Neural progenitor cell (in vitro differentiated cells): ENCODE measurements around the gene DEFB118. TPM values are rescaled to one million over a fixed set of nuclear protein-coding genes. Genes with fewer than 3 reads are reported as not detected.

Experiments used
- DNase-seq: peaks from one replicate; pipeline ENCODE4 v3.0.0-alpha.2; 2016; ENCODE audit warnings: low spot score
- H2AFZ ChIP-seq: fragments of 200-600 bp; sonication (generic); replicated peaks from 2 replicates; pipeline ENCODE4 v1.6.1; 2016; ENCODE audit warnings: antibody characterized with exemption
- H3F3A ChIP-seq: fragments of 200-600 bp; sonication (generic); 2 replicates; pipeline ENCODE4 v1.6.1; 2016; ENCODE audit warnings: antibody characterized with exemption, low read depth
- H3K27ac ChIP-seq: fragments of 200-600 bp; sonication (generic); 2 replicates; pipeline ENCODE4 v1.5.1; 2016; ENCODE audit warnings: mild to moderate bottlenecking
- H3K27me3 ChIP-seq: fragments of 200-600 bp; sonication (generic); 2 replicates; pipeline ENCODE4 v1.6.1; 2016; ENCODE audit warnings: mild to moderate bottlenecking, moderate library complexity
- H3K36me3 ChIP-seq: fragments of 200-600 bp; sonication (generic); 2 replicates; pipeline ENCODE4 v1.5.1; 2016
- H3K4me1 ChIP-seq: fragments of 200-600 bp; sonication (generic); 2 replicates; pipeline ENCODE4 v1.6.1; 2016; ENCODE audit warnings: mixed run types
- H3K4me2 ChIP-seq: fragments of 200-600 bp; sonication (generic); 2 replicates; pipeline ENCODE4 v1.6.1; 2016
- H3K4me3 ChIP-seq: fragments of 200-600 bp; sonication (generic); 2 replicates; pipeline ENCODE4 v1.5.1; 2016
- H3K79me2 ChIP-seq: fragments of 200-600 bp; sonication (generic); 2 replicates; pipeline ENCODE4 v1.6.1; 2016; ENCODE audit warnings: low read depth
- H3K9ac ChIP-seq: fragments of 200-600 bp; sonication (generic); 2 replicates; pipeline ENCODE4 v1.6.1; 2016
- H3K9me3 ChIP-seq: fragments of 200-600 bp; sonication (generic); 2 replicates; pipeline ENCODE4 v1.5.1; 2016; ENCODE audit warnings: low read depth
- H4K20me1 ChIP-seq: fragments of 200-600 bp; sonication (generic); 2 replicates; pipeline ENCODE4 v1.6.1; 2016; ENCODE audit warnings: low read depth
- H3K27ac Mint-ChIP-seq: 3 replicates; pipeline ENCODE4 v1.8.0; 2021; ENCODE audit warnings: mixed read lengths
- H3K27me3 Mint-ChIP-seq: 2 replicates; pipeline ENCODE4 v1.8.0; 2022; ENCODE audit warnings: low read depth, mild to moderate bottlenecking, inconsistent platforms, moderate library complexity, mixed read lengths; ENCODE audit not compliant: insufficient read depth
- H3K36me3 Mint-ChIP-seq: 3 replicates; pipeline ENCODE4 v1.8.0; 2021; ENCODE audit warnings: mixed read lengths
- H3K4me1 Mint-ChIP-seq: 3 replicates; pipeline ENCODE4 v1.8.0; 2021; ENCODE audit warnings: mixed read lengths
- H3K4me3 Mint-ChIP-seq: 3 replicates; pipeline ENCODE4 v1.8.0; 2021; ENCODE audit warnings: mild to moderate bottlenecking, moderate library complexity, mixed read lengths
- H3K9me3 Mint-ChIP-seq: 3 replicates; pipeline ENCODE4 v1.8.0; 2020; ENCODE audit warnings: mixed read lengths
- CTCF ChIP-seq: fragments of 200-600 bp; sonication (generic); IDR thresholded peaks from 2 replicates; pipeline ENCODE4 v1.5.1; 2017; ENCODE audit warnings: antibody characterized with exemption, mild to moderate bottlenecking
- EZH2 ChIP-seq: fragments of 200-600 bp; sonication (generic); IDR thresholded peaks from 2 replicates; pipeline ENCODE4 v1.6.1; 2017; ENCODE audit warnings: antibody characterized with exemption, mild to moderate bottlenecking, moderate library complexity
- EZH2phosphoT487 ChIP-seq: fragments of 200-600 bp; sonication (generic); IDR thresholded peaks from 2 replicates; pipeline ENCODE4 v1.6.1; 2017; ENCODE audit warnings: antibody characterized with exemption
- total RNA-seq: library from RNA; depleted of rRNA; stranded (reverse); fragments of >200 nt; gene quantifications from 2 replicates; pipeline ENCODE4 v1.2.3, GENCODE V29; 2015; ENCODE audit warnings: low replicate concordance

The DEFB118 gene
- total RNA-seq, 1 donor from 2014 or later = not detected

DNA sequence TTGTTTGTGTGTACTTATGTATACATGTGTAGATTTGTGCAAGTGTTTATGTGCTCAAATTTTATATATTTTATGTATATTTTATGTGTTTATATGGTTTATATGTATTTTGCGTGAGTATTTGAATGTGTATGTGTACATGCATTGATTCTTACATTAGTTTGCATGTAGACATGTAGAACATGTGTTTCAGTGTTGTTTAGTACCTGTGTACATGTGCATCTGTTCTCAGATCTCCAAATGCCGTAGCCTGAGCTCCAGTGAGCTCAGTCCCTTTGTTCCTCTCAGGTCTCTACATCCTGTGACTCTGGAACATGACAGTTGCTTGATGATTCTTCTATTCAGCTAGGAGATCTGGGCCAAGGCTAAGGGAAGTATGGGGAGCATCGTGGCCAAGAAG, 26.5 kb downstream of the DEFB118 start:
- TF ChIP-seq EZH2phosphoT487 (no peak), EZH2 (no peak), CTCF (no peak)
- Mint-ChIP-seq H3K36me3 (no peaks in the 10 kb centered on the region), H3K9me3 (peaks cover 15% of the 10 kb centered on the region), H3K27ac (no peak overlapping the region), H3K4me1 (no peaks in the 10 kb centered on the region), H3K4me3 (no peak overlapping the region), H3K27me3 (peaks cover 4% of the 10 kb centered on the region)
- Histone ChIP-seq H3K79me2 (no peaks in the 10 kb centered on the region), H3K9me3 (peaks cover 10% of the 10 kb centered on the region), H4K20me1 (no peaks in the 10 kb centered on the region), H2AFZ (no peak overlapping the region), H3F3A (no peaks in the 10 kb centered on the region), H3K27me3 (no peaks in the 10 kb centered on the region), H3K4me2 (no peak overlapping the region), H3K9ac (no peak overlapping the region), H3K4me3 (no peak overlapping the region), H3K36me3 (no peaks in the 10 kb centered on the region), H3K27ac (no peak overlapping the region), H3K4me1 (no peaks in the 10 kb centered on the region)
- no peak for DNase-seq

DNA sequence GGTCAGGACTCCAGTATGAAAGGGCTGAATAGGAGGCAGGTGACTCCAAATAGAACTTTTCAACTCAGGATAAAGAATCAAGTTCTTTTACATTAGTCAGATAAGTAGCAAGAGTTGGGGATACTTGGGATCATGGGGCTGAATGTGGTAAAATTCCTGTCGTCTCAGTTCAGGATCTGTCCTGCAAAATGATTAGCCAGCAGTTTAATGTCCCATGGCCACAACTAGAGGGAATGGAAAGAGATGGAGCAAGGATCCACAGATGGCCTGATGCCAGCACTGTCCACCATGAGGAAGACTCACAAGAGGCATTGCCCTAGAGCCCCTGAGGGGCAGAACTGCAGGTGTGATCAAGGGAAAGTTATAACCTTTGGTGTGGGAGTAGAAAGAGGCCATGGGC, 35.5 kb downstream of the DEFB118 start:
- Histone ChIP-seq H3K9me3 (peaks cover 12% of the 10 kb centered on the region), H3F3A (no peaks in the 10 kb centered on the region), H4K20me1 (no peaks in the 10 kb centered on the region), H3K36me3 (no peaks in the 10 kb centered on the region), H3K27ac (no peak overlapping the region), H3K27me3 (no peaks in the 10 kb centered on the region), H2AFZ (no peak overlapping the region), H3K9ac (no peak overlapping the region), H3K4me2 (no peak overlapping the region), H3K4me3 (no peak overlapping the region), H3K4me1 (no peaks in the 10 kb centered on the region), H3K79me2 (no peaks in the 10 kb centered on the region)
- Mint-ChIP-seq H3K4me1 (no peaks in the 10 kb centered on the region), H3K4me3 (no peak overlapping the region), H3K9me3 (peaks cover 11% of the 10 kb centered on the region), H3K36me3 (no peaks in the 10 kb centered on the region), H3K27ac (no peak overlapping the region), H3K27me3 (no peaks in the 10 kb centered on the region)
- no peak for DNase-seq
- TF ChIP-seq CTCF = no peak
- no peak for TF ChIP-seq EZH2
- TF ChIP-seq EZH2phosphoT487 = no peak

DNA sequence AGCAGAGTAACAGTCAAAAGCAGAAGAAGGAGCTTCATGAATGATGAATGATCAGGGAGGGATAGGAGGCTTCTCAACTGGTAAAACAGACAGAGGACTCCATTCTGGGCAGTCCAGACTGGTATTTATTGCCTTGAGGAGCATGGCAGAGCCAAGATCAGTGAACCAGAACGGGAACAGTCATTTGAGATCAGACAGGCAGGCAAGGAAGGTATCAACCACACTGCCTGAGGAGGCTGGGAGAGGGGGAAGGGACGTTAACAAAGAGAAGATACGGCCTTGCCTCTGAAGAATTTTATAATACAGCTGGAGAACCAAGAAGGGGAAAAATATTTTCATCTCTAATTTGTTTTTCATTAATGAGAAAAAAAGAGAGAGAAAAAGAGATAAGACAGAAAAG, 37.7 kb downstream of the DEFB118 start, which contains the start of gene DEFB121:
DEFB121 (minus strand) TSS at position 101 of the 400 bp plus-strand sequence; CDS start at position 38, 63 bp downstream.
- Histone ChIP-seq H3K4me3 (no peak within 1 kb of the TSS), H3K9ac (no peak within 1 kb of the TSS), H4K20me1 (no peaks in the 10 kb centered on the region), H3F3A (no peaks in the 10 kb centered on the region), H3K27ac (no peak within 1 kb of the TSS), H3K9me3 (peaks cover 6% of the 10 kb centered on the region), H3K4me2 (no peak within 1 kb of the TSS), H2AFZ (no peak within 1 kb of the TSS), H3K27me3 (no peaks in the 10 kb centered on the region), H3K4me1 (no peaks in the 10 kb centered on the region), H3K36me3 (no peaks in the 10 kb centered on the region), H3K79me2 (no peaks in the 10 kb centered on the region)
- Mint-ChIP-seq H3K4me1 (no peaks in the 10 kb centered on the region), H3K9me3 (peaks cover 12% of the 10 kb centered on the region), H3K4me3 (no peak within 1 kb of the TSS), H3K36me3 (no peaks in the 10 kb centered on the region), H3K27me3 (no peaks in the 10 kb centered on the region), H3K27ac (no peak within 1 kb of the TSS)
- DNase-seq = no peak
- TF ChIP-seq EZH2 (no peak), CTCF (no peak), EZH2phosphoT487 (no peak)
